Peyer's patch (tissue), 4 donors: ENCODE data around the gene MED12. TPM values are rescaled to one million over a fixed set of nuclear protein-coding genes. Genes with fewer than 3 reads are reported as not detected.
"Not testable (repeated sequence)": the region's sequence is repeated elsewhere in the genome, so short reads cannot be mapped to it uniquely, and the experiment has no call there.

ENCODE experiments used
- DNase-seq, 3 donors: peaks; one replicate each; pipeline ENCODE4 v3.0.0-alpha.2; 2017 to 2019
- H3K27ac ChIP-seq, 4 donors: fragments of 200-600 bp; sonication (generic); one replicate each; pipeline ENCODE4 v1.5.1; 2016 to 2019
- H3K27me3 ChIP-seq, 2 donors: fragments of 200-600 bp; sonication (generic); one replicate each; pipeline ENCODE4 v1.5.1; 2019
- H3K36me3 ChIP-seq, 3 donors: fragments of 200-600 bp; sonication (generic); one replicate each; pipeline ENCODE4 v1.5.1; 2016 to 2019
- H3K4me1 ChIP-seq, 4 donors: fragments of 200-600 bp; sonication (generic); one replicate each; pipeline ENCODE4 v1.5.1; 2016 to 2019
- H3K4me3 ChIP-seq, 4 donors: fragments of 200-600 bp; sonication (generic); 1 replicate in 3 of 4; 2 replicates in 1 of 4; pipeline ENCODE4 v1.5.1; 2016 to 2019; ENCODE audit warnings: mild to moderate bottlenecking in 1 of 4
- H3K9me3 ChIP-seq, 4 donors: fragments of 200-600 bp; sonication (generic); one replicate each; pipeline ENCODE4 v1.5.1; 2016 to 2019; ENCODE audit warnings: mild to moderate bottlenecking in 1 of 4
- POLR2A ChIP-seq, 2 donors: fragments of 450-650 bp; IDR thresholded peaks; one replicate each; pipeline ENCODE4 v1.5.1; 2017; ENCODE audit warnings: antibody characterized with exemption in 2 of 2, mild to moderate bottlenecking in 2 of 2, moderate library complexity in 2 of 2
- total RNA-seq, 4 donors: library from RNA; depleted of rRNA; stranded (reverse); fragments of >200 nt; gene quantifications; one replicate each; pipeline ENCODE4 v1.1.0, GENCODE V29; 2016
- TF ChIP-seq, protein P1 (sequence below), 6 experiments: fragments of 450-650 bp in 4 of 6; fragments of 200-600 bp in 2 of 6; sonication (generic) in 1 of 6; IDR thresholded peaks; one replicate each; pipeline ENCODE4 v1.5.1; 2017 to 2019; ENCODE audit warnings: antibody characterized with exemption in 6 of 6, mild to moderate bottlenecking in 3 of 6, moderate library complexity in 1 of 6

MED12 gene
- total RNA-seq, 4 donors from 2014 or later = 38.5 to 87.0 (median 67.5) TPM

GRCh38 chrX:71171110-71171801 lies 52.9 kb downstream of the MED12 start:
- no peak for DNase-seq
- TF ChIP-seq POLR2A (IDR thresholded peaks at IDR 0.05) = no peak
- TF ChIP-seq, protein P1, sequence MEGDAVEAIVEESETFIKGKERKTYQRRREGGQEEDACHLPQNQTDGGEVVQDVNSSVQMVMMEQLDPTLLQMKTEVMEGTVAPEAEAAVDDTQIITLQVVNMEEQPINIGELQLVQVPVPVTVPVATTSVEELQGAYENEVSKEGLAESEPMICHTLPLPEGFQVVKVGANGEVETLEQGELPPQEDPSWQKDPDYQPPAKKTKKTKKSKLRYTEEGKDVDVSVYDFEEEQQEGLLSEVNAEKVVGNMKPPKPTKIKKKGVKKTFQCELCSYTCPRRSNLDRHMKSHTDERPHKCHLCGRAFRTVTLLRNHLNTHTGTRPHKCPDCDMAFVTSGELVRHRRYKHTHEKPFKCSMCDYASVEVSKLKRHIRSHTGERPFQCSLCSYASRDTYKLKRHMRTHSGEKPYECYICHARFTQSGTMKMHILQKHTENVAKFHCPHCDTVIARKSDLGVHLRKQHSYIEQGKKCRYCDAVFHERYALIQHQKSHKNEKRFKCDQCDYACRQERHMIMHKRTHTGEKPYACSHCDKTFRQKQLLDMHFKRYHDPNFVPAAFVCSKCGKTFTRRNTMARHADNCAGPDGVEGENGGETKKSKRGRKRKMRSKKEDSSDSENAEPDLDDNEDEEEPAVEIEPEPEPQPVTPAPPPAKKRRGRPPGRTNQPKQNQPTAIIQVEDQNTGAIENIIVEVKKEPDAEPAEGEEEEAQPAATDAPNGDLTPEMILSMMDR (IDR thresholded peaks at IDR 0.05) = no peak
- no peaks in the 10 kb centered on the region for H3K36me3 ChIP-seq
- H3K9me3 ChIP-seq = no peaks in the 10 kb centered on the region
- H3K27ac ChIP-seq = no peak overlapping the region
- H3K4me1 ChIP-seq = no peaks in the 10 kb centered on the region
- H3K4me3 ChIP-seq = no peak overlapping the region
- H3K27me3 ChIP-seq = no peaks in the 10 kb centered on the region

DNA sequence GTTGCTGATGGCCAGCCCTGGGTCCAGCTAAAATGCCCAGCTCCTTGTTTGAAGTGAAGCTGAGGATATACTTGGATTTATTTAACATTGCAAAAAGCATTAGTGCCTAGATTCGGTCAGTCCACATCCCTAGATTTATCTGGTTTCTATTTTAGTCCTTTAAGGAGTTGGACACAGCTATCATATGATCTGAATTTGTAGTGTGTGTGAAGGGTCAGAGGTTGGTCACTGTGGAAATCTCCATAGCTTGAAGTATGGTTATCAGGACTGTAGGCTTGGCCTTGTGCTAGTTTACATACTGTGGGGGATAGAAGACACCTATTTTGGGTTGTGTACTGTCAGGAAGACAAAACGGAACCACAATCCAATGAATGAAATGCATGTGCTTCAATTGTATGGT lies 55.0 kb downstream of the MED12 start:
- no peaks in the 10 kb centered on the region for H3K4me1 ChIP-seq
- no peak for DNase-seq
- H3K4me3 ChIP-seq = no peak overlapping the region
- no peaks in the 10 kb centered on the region for H3K36me3 ChIP-seq
- H3K27ac ChIP-seq = no peak overlapping the region
- no peak for TF ChIP-seq POLR2A (IDR thresholded peaks at IDR 0.05)
- H3K9me3 ChIP-seq = no peaks in the 10 kb centered on the region
- H3K27me3 ChIP-seq = no peaks in the 10 kb centered on the region

DNA sequence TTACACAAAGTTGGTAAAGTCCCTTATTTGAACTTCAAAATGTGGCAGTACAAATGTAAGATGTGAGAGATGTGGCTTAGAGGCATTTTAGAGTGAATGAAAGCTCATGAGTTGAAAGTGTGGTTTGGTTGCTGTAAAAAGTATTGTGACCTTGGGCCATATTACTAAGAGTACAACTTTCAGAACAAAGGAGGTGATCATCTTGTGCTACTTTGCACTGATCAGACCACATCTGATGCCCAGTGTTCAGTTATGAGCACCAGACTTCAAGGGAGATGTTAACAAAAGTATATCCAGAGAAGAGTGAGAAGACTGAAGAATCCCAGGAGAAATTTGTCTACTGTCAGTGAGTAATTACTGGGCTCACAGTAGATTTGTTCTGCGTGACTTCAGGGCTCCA lies 56.4 kb downstream of the MED12 start:
- Histone ChIP-seq H3K9me3 (no peaks in the 10 kb centered on the region), H3K27ac (no peak overlapping the region), H3K36me3 (no peaks in the 10 kb centered on the region), H3K27me3 (no peaks in the 10 kb centered on the region), H3K4me3 (no peak overlapping the region), H3K4me1 (no peaks in the 10 kb centered on the region)
- TF ChIP-seq POLR2A (IDR thresholded peaks at IDR 0.05) = no peak
- TF ChIP-seq, protein P1 (IDR thresholded peaks at IDR 0.05) = no peak
- no peak for DNase-seq

DNA sequence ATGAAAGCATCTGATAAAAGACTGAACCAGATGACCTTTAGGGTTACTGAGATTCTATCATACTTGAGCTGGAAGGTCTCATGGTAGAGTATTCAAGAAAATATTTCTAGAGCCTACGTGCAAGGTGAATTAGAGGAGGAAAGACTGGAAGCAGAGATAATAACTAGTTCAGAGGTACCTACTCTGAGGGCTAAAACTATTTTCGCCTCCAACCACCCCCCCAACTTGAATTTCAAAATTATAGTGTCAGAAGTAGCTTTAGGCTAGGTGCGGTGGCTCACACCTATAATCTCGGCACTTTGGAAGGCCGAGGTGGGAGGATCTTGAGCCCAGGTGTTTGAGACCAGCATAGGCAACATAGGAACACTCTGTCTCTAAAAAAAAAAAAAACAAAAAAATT lies 57.1 kb downstream of the MED12 start:
- Histone ChIP-seq H3K36me3 (no peaks in the 10 kb centered on the region), H3K4me1 (no peaks in the 10 kb centered on the region), H3K27ac (no peak overlapping the region), H3K27me3 (no peaks in the 10 kb centered on the region), H3K4me3 (no peak overlapping the region), H3K9me3 (no peaks in the 10 kb centered on the region)
- DNase-seq = no peak
- no peak for TF ChIP-seq POLR2A (IDR thresholded peaks at IDR 0.05)
- TF ChIP-seq, protein P1 (IDR thresholded peaks at IDR 0.05) = no peak

DNA sequence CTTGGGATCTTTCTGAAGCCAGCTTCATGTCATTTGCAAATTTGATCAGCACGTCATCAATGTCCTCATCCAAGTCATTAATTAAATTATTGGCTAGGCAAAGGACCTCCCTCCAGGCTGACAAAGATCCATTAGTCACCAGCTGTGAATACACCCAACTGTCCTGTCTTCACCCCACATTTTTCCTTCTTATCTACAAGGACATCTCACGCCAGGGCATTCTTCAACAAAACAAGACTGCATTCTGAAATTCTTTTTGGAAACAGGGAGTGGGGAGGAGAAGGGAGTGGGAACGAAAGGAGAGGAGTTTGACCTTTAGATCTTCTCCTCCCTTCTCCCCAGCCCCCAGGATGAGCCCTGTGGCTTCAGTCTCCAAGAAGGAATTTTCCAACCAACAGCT lies 58.9 kb downstream of the MED12 start:
- Histone ChIP-seq H3K4me1 (no peaks in the 10 kb centered on the region), H3K27me3 (no peaks in the 10 kb centered on the region), H3K9me3 (no peaks in the 10 kb centered on the region), H3K4me3 (no peak overlapping the region), H3K36me3 (no peaks in the 10 kb centered on the region), H3K27ac (no peak overlapping the region)
- DNase-seq = no peak
- no peak for TF ChIP-seq POLR2A (IDR thresholded peaks at IDR 0.05)
- TF ChIP-seq, protein P1 (IDR thresholded peaks at IDR 0.05) = no peak

DNA sequence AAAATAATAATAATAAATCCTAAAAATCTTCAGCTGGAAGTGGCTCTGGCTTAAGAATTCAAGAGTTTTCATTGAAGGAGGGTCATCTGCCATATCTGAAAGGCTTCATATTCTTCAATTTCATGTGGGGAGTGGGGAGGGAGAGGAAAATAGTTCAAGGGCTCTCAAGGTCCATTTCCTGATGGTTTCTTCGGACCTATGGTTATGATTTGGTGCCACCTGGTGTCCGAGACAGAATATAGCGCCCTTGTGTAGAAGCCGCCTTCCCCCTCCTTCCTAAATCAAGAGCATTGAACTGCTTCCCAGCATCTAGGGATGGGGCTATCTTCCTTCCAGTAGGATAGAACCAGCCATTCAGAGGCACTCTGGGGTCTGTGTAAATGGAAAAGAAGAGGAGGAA lies 60.5 kb downstream of the MED12 start:
- peak in 2 of 3 donors; percentile 54 to 80 for DNase-seq
- Histone ChIP-seq H3K36me3 (no peaks in the 10 kb centered on the region), H3K27ac (no peak overlapping the region), H3K4me3 (no peak overlapping the region), H3K4me1 (no peaks in the 10 kb centered on the region), H3K9me3 (no peaks in the 10 kb centered on the region), H3K27me3 (no peaks in the 10 kb centered on the region)
- no peak for TF ChIP-seq POLR2A (IDR thresholded peaks at IDR 0.05)
- TF ChIP-seq, protein P1 (IDR thresholded peaks at IDR 0.05) = peak; percentile 30 to 75 (median 62)

DNA sequence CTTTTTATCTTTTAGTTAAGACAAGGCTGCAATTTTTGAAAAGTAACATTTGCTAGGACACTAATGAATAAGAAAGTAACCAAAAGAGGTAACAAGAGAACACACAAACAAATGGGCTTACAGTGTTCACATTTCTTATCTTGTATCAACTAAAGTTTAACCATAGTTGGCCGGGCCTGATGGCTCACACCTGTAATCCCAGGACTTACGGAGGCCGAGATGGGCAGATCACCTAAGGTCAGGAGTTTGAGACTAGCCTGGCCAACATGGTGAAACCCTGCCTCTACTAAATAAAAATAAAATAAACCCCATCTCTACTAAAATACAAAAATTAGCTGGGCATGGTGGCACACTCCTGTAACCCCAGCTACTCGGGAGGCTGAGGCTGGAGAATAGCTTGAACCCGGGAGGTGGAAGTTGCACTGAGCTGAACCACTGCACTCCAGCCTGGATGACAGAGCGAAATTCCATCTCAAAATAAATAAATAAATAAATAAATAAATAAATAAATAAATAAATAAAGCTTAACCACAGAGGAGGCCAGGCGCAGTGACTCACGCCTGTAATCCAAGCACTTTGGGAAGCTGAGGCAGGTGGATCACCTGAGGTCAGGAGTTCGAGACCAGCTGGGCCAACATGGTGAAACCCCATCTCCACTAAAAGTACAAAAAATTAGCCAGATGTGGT lies 62.3 kb downstream of the MED12 start:
- not testable (repeated sequence) for DNase-seq
- H3K27ac ChIP-seq = peak overlapping the region in 2 of 4 donors; percentile 80 to 89

More for the DNA sequence above, 62.3 kb downstream of the MED12 start:
- H3K36me3 ChIP-seq, H3K4me3 ChIP-seq, H3K27me3 ChIP-seq, H3K9me3 ChIP-seq, H3K4me1 ChIP-seq: not testable (repeated sequence)
